ENCODE data around the gene SRGAP3. TPM values are rescaled to one million over a fixed set of nuclear protein-coding genes. Genes with fewer than 3 reads are reported as not detected.

The SRGAP3 gene
- total and polyA plus RNA-seq, 7 experiments from 2014 or later = 1.4 to 6.0 (median 4.6) TPM

- peaks cover 0 to 4% (median 0%) of the 10 kb centered on the region in 5 donors for H3K36me3 Mint-ChIP-seq
- DNase-seq (no peak), ATAC-seq (no peak)
- CTCF ChIA-PET = no interaction called here
- H3K27me3 Mint-ChIP-seq = peaks cover 0 to 7% (median 0%) of the 10 kb centered on the region in 5 donors
- H3K9me3 Mint-ChIP-seq = no peaks in the 10 kb centered on the region
- Histone ChIP-seq H3K4me1 (ENCODE audit: control insufficient read depth in 2 of 2, insufficient read depth in 2 of 2, low read length in 2 of 2) (no peaks in the 10 kb centered on the region), H3K36me3 (ENCODE audit: control insufficient read depth in 2 of 3, insufficient read depth in 3 of 3, low read length in 3 of 3) (no peaks in the 10 kb centered on the region), H3K9me3 (ENCODE audit: control insufficient read depth in 2 of 3, low read length in 3 of 3) (no peaks in the 10 kb centered on the region), H3K27ac (ENCODE audit: low read depth, low read length) (no peak overlapping the region), H3K27me3 (ENCODE audit: control insufficient read depth in 2 of 2, insufficient read depth in 2 of 2, low read length in 2 of 2) (no peaks in the 10 kb centered on the region), H3K4me3 (ENCODE audit: low read length) (no peak overlapping the region)
- H3K27ac Mint-ChIP-seq = no peak overlapping the region
- H3K4me3 Mint-ChIP-seq = no peak overlapping the region
- POLR2A ChIA-PET = no interaction called here
- peaks cover 0 to 6% (median 0%) of the 10 kb centered on the region in 7 donors for H3K4me1 Mint-ChIP-seq
- intact Hi-C loops (cut with micrococcal nuclease) = no loop called here
Measured at GRCh38 chr3:9201955-9202354, 47.5 kb downstream of the SRGAP3 start.

- Mint-ChIP-seq H3K27me3 (peaks cover 0 to 11% (median 0%) of the 10 kb centered on the region in 5 donors), H3K36me3 (no peaks in the 10 kb centered on the region), H3K27ac (no peak overlapping the region), H3K4me3 (no peak overlapping the region), H3K9me3 (no peaks in the 10 kb centered on the region), H3K4me1 (peaks cover 0 to 6% (median 0%) of the 10 kb centered on the region in 7 donors)
- no peak for ATAC-seq
- Histone ChIP-seq H3K4me1 (ENCODE audit: control insufficient read depth in 2 of 2, insufficient read depth in 2 of 2, low read length in 2 of 2) (no peaks in the 10 kb centered on the region), H3K4me3 (ENCODE audit: low read length) (no peak overlapping the region), H3K27ac (ENCODE audit: low read depth, low read length) (no peak overlapping the region), H3K27me3 (ENCODE audit: control insufficient read depth in 2 of 2, insufficient read depth in 2 of 2, low read length in 2 of 2) (no peaks in the 10 kb centered on the region), H3K36me3 (ENCODE audit: control insufficient read depth in 2 of 3, insufficient read depth in 3 of 3, low read length in 3 of 3) (no peaks in the 10 kb centered on the region), H3K9me3 (ENCODE audit: control insufficient read depth in 2 of 3, low read length in 3 of 3) (no peaks in the 10 kb centered on the region)
- no peak for DNase-seq
- ChIA-PET CTCF (no interaction called here), POLR2A (no interaction called here)
- intact Hi-C loops (cut with micrococcal nuclease) = no loop called here
Measured at GRCh38 chr3:9201266-9201665, 48.2 kb downstream of the SRGAP3 start.

DNA sequence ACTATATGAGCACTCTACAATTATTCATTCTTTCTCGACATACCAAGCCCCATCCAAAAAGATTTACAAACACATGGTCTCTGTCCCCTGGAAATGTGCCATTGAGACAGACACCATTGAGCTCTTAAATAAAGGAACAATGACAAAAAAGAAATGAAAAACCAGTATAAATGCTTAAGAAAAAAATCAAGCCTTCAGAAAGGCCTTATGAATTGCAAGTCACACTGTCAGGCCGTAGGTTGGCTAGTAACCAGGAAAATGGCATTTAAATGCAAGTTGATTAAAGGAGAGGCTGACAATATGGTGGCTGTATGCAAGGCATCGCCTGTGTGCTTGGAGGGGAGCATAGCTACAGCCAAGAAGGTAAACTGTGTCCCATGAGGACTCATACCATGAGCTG is 49.7 kb downstream of the SRGAP3 start:
- Mint-ChIP-seq H3K36me3 (no peaks in the 10 kb centered on the region), H3K27ac (no peak overlapping the region), H3K4me3 (no peak overlapping the region), H3K4me1 (peaks cover 0 to 6% (median 0%) of the 10 kb centered on the region in 7 donors), H3K9me3 (no peaks in the 10 kb centered on the region), H3K27me3 (peaks cover 0 to 14% (median 0%) of the 10 kb centered on the region in 5 donors)
- Histone ChIP-seq H3K27ac (ENCODE audit: low read depth, low read length) (no peak overlapping the region), H3K9me3 (ENCODE audit: control insufficient read depth in 2 of 3, low read length in 3 of 3) (no peaks in the 10 kb centered on the region), H3K36me3 (ENCODE audit: control insufficient read depth in 2 of 3, insufficient read depth in 3 of 3, low read length in 3 of 3) (no peaks in the 10 kb centered on the region), H3K4me1 (ENCODE audit: control insufficient read depth in 2 of 2, insufficient read depth in 2 of 2, low read length in 2 of 2) (no peaks in the 10 kb centered on the region), H3K4me3 (ENCODE audit: low read length) (no peak overlapping the region), H3K27me3 (ENCODE audit: control insufficient read depth in 2 of 2, insufficient read depth in 2 of 2, low read length in 2 of 2) (no peaks in the 10 kb centered on the region)
- POLR2A ChIA-PET = no interaction called here
- ATAC-seq (no peak), DNase-seq (no peak)
- intact Hi-C loops (cut with micrococcal nuclease) = no loop called here
- CTCF ChIA-PET = no interaction called here

- no peak overlapping the region for H3K4me3 ChIP-seq (ENCODE audit: low read length)
- peaks cover 0 to under 1% (median 0%) of the 10 kb centered on the region in 5 donors for H3K36me3 Mint-ChIP-seq
- no peak for DNase-seq
- H3K9me3 Mint-ChIP-seq = no peaks in the 10 kb centered on the region
- H3K27ac ChIP-seq (ENCODE audit: low read depth, low read length) = no peak overlapping the region
- ChIA-PET CTCF (no interaction called here), POLR2A (no interaction called here)
- intact Hi-C loops (cut with micrococcal nuclease) = no loop called here
- H3K4me1 Mint-ChIP-seq = peaks cover 0 to 6% (median 0%) of the 10 kb centered on the region in 7 donors
- peaks cover 0 to 14% (median 0%) of the 10 kb centered on the region in 5 donors for H3K27me3 Mint-ChIP-seq
- H3K4me3 Mint-ChIP-seq = no peak overlapping the region
- H3K27ac Mint-ChIP-seq = no peak overlapping the region
- no peaks in the 10 kb centered on the region for H3K27me3 ChIP-seq (ENCODE audit: control insufficient read depth in 2 of 2, insufficient read depth in 2 of 2, low read length in 2 of 2)
- H3K9me3 ChIP-seq (ENCODE audit: control insufficient read depth in 2 of 3, low read length in 3 of 3) = no peaks in the 10 kb centered on the region
- no peak for ATAC-seq
- H3K4me1 ChIP-seq (ENCODE audit: control insufficient read depth in 2 of 2, insufficient read depth in 2 of 2, low read length in 2 of 2) = no peaks in the 10 kb centered on the region
- no peaks in the 10 kb centered on the region for H3K36me3 ChIP-seq (ENCODE audit: control insufficient read depth in 2 of 3, insufficient read depth in 3 of 3, low read length in 3 of 3)
Measured at GRCh38 chr3:9198899-9199335, 50.5 kb downstream of the SRGAP3 start.

DNA sequence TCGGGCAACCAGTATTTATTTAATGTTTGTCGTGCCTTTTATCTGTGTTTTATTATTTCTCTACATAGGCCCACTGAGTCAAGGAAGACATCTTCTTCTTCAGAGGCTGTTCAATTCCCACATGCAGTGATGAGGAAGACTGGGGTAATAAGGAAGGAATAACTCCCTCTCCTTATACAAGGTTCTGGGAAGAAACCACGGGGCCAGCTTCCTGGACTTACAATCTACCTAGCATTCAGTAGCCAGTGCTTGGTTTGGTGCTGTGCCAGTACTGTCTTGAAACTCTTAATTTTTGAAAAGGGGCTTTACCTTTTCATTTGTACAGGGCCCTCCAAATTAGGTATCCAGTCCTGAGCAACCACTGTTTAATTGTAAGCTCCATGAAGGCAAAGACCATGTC is 51.2 kb downstream of the SRGAP3 start:
- no peaks in the 10 kb centered on the region for H3K9me3 Mint-ChIP-seq
- DNase-seq (no peak), ATAC-seq (no peak)
- H3K4me1 ChIP-seq (ENCODE audit: control insufficient read depth in 2 of 2, insufficient read depth in 2 of 2, low read length in 2 of 2) = no peaks in the 10 kb centered on the region
- CTCF ChIA-PET = no interaction called here
- H3K4me3 Mint-ChIP-seq = no peak overlapping the region
- peaks cover 0 to 14% (median 0%) of the 10 kb centered on the region in 5 donors for H3K27me3 Mint-ChIP-seq
- no peaks in the 10 kb centered on the region for H3K27me3 ChIP-seq (ENCODE audit: control insufficient read depth in 2 of 2, insufficient read depth in 2 of 2, low read length in 2 of 2)
- peaks cover 0 to 4% (median 0%) of the 10 kb centered on the region in 7 donors for H3K4me1 Mint-ChIP-seq
- H3K4me3 ChIP-seq (ENCODE audit: low read length) = no peak overlapping the region
- H3K27ac ChIP-seq (ENCODE audit: low read depth, low read length) = no peak overlapping the region
- H3K36me3 ChIP-seq (ENCODE audit: control insufficient read depth in 2 of 3, insufficient read depth in 3 of 3, low read length in 3 of 3) = no peaks in the 10 kb centered on the region
- intact Hi-C loops (cut with micrococcal nuclease) = no loop called here
- H3K9me3 ChIP-seq (ENCODE audit: control insufficient read depth in 2 of 3, low read length in 3 of 3) = no peaks in the 10 kb centered on the region
- H3K36me3 Mint-ChIP-seq = peaks cover 0 to 3% (median 0%) of the 10 kb centered on the region in 5 donors
- POLR2A ChIA-PET = no interaction called here
- no peak overlapping the region for H3K27ac Mint-ChIP-seq

DNA sequence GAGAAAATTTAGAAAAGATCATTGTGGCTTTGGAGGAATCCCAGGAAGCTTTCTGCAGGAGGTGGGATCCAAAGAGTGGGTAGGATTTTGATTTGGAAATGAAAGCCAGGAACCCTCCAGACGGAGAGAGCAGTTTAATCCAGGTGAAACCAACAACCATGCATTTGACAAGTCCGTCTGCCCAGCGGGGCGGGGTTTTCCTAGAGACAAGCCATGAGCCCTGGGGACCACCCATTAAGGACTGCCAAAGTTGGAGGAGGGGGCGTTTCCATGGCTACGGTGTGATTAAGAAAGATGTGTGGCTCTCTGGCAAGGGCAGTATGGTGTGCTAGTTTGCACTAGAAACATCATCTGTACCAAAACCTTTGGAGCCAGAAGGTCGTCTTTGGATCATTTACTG is 53.4 kb downstream of the SRGAP3 start:
- intact Hi-C loops (cut with micrococcal nuclease) = no loop called here
- no peak overlapping the region for H3K4me3 ChIP-seq (ENCODE audit: low read length)
- no peaks in the 10 kb centered on the region for H3K9me3 Mint-ChIP-seq
- H3K4me3 Mint-ChIP-seq = no peak overlapping the region
- no peaks in the 10 kb centered on the region for H3K9me3 ChIP-seq (ENCODE audit: control insufficient read depth in 2 of 3, low read length in 3 of 3)
- no peaks in the 10 kb centered on the region for H3K27me3 ChIP-seq (ENCODE audit: control insufficient read depth in 2 of 2, insufficient read depth in 2 of 2, low read length in 2 of 2)
- H3K36me3 ChIP-seq (ENCODE audit: control insufficient read depth in 2 of 3, insufficient read depth in 3 of 3, low read length in 3 of 3) = no peaks in the 10 kb centered on the region
- no peak overlapping the region for H3K27ac ChIP-seq (ENCODE audit: low read depth, low read length)
- H3K27ac Mint-ChIP-seq = no peak overlapping the region
- ChIA-PET CTCF (no interaction called here), POLR2A (no interaction called here)
- DNase-seq (no peak), ATAC-seq (no peak)
- peaks cover 0 to 16% (median 0%) of the 10 kb centered on the region in 5 donors for H3K27me3 Mint-ChIP-seq
- no peaks in the 10 kb centered on the region for H3K4me1 ChIP-seq (ENCODE audit: control insufficient read depth in 2 of 2, insufficient read depth in 2 of 2, low read length in 2 of 2)
- no peaks in the 10 kb centered on the region for H3K4me1 Mint-ChIP-seq
- peaks cover 0 to 7% (median 3%) of the 10 kb centered on the region in 5 donors for H3K36me3 Mint-ChIP-seq

- Histone ChIP-seq H3K4me1 (ENCODE audit: control insufficient read depth in 2 of 2, insufficient read depth in 2 of 2, low read length in 2 of 2) (no peaks in the 10 kb centered on the region), H3K27ac (ENCODE audit: low read depth, low read length) (no peak overlapping the region), H3K27me3 (ENCODE audit: control insufficient read depth in 2 of 2, insufficient read depth in 2 of 2, low read length in 2 of 2) (no peaks in the 10 kb centered on the region), H3K4me3 (ENCODE audit: low read length) (no peak overlapping the region), H3K36me3 (ENCODE audit: control insufficient read depth in 2 of 3, insufficient read depth in 3 of 3, low read length in 3 of 3) (no peaks in the 10 kb centered on the region), H3K9me3 (ENCODE audit: control insufficient read depth in 2 of 3, low read length in 3 of 3) (no peaks in the 10 kb centered on the region)
- ChIA-PET CTCF (no interaction called here), POLR2A (no interaction called here)
- Mint-ChIP-seq H3K36me3 (peaks cover 0 to 7% (median 3%) of the 10 kb centered on the region in 5 donors), H3K27ac (no peak overlapping the region), H3K4me1 (no peaks in the 10 kb centered on the region), H3K9me3 (peaks cover 0 to 1% (median 0%) of the 10 kb centered on the region in 11 donors), H3K4me3 (no peak overlapping the region), H3K27me3 (peaks cover 0 to 16% (median 0%) of the 10 kb centered on the region in 5 donors)
- intact Hi-C loops (cut with micrococcal nuclease) = no loop called here
- DNase-seq = no peak
- no peak for ATAC-seq
Measured at GRCh38 chr3:9195390-9195789, 54.1 kb downstream of the SRGAP3 start.
